GM18511 (cell line): ENCODE data around the gene ZNF227.
"Not testable (repeated sequence)": the region's sequence is repeated elsewhere in the genome, so short reads cannot be mapped to it uniquely, and the experiment has no call there.

Source experiments
- ATAC-seq: cut with Tn5 transposase; IDR thresholded peaks from one replicate; pipeline ENCODE4 v1.9.1; 2021; ENCODE audit warnings: mild to moderate bottlenecking, moderate library complexity; ENCODE audit not compliant: unreplicated experiment

The ZNF227 gene

GRCh38 chr19:44212250-44212865, at the start of gene ZNF227:
Gene ZNF227 (plus strand): TSS chr19:44212532. CDS start chr19:44217793, 5,261 bp downstream.
- ATAC-seq: peak; percentile 92

- ATAC-seq: no peak
Observed at GRCh38 chr19:44163789-44164188, 48.5 kb upstream of the ZNF227 start.

- no peak for ATAC-seq
Observed at GRCh38 chr19:44164327-44164672, 48.0 kb upstream of the ZNF227 start.

GRCh38 chr19:44164673-44165512, 47.4 kb upstream of the ZNF227 start, which contains the start of gene ZNF226:
Gene ZNF226 (plus strand): TSS chr19:44165100. CDS start chr19:44170081, 4,981 bp downstream.
- ATAC-seq: peak; percentile 91

GRCh38 chr19:44170660-44171059, 41.7 kb upstream of the ZNF227 start:
- ATAC-seq: not testable (repeated sequence)

- no peak for ATAC-seq
Observed at GRCh38 chr19:44176590-44176989, 35.7 kb upstream of the ZNF227 start.

GRCh38 chr19:44180968-44181367, 31.4 kb upstream of the ZNF227 start:
- ATAC-seq: no peak

GRCh38 chr19:44182145-44182544, 30.2 kb upstream of the ZNF227 start:
- no peak for ATAC-seq

- no peak for ATAC-seq
Observed at GRCh38 chr19:44190020-44190419, 22.3 kb upstream of the ZNF227 start.

- ATAC-seq: no peak
Observed at GRCh38 chr19:44192127-44192526, 20.2 kb upstream of the ZNF227 start.

- no peak for ATAC-seq
Observed at GRCh38 chr19:44196772-44197171, 15.6 kb upstream of the ZNF227 start.

- no peak for ATAC-seq
Observed at GRCh38 chr19:44202470-44202869, 9.9 kb upstream of the ZNF227 start.

GRCh38 chr19:44202974-44203373, 9.4 kb upstream of the ZNF227 start:
- no peak for ATAC-seq

GRCh38 chr19:44203877-44204276, 8.5 kb upstream of the ZNF227 start:
- not testable (repeated sequence) for ATAC-seq

GRCh38 chr19:44204772-44205171, 7.6 kb upstream of the ZNF227 start:
- ATAC-seq: no peak

GRCh38 chr19:44207126-44207803, 5.1 kb upstream of the ZNF227 start:
- ATAC-seq: peak; percentile 94

- ATAC-seq: peak; percentile 13
Observed at GRCh38 chr19:44212866-44213346, 574 bp downstream of the ZNF227 start.

- not testable (repeated sequence) for ATAC-seq
Observed at GRCh38 chr19:44219926-44220325, 7.6 kb downstream of the ZNF227 start.

GRCh38 chr19:44220761-44221160, 8.4 kb downstream of the ZNF227 start:
- not testable (repeated sequence) for ATAC-seq

- ATAC-seq: not testable (repeated sequence)
Observed at GRCh38 chr19:44221291-44221690, 9.0 kb downstream of the ZNF227 start.

- no peak for ATAC-seq
Observed at GRCh38 chr19:44228318-44228717, 16.0 kb downstream of the ZNF227 start.
